ENCODE results near the gene ATP8A2. TPM values are rescaled to one million over a fixed set of nuclear protein-coding genes. Genes with fewer than 3 reads are reported as not detected.
A peak's percentile ranks its signal among the peaks of the same experiment; 100 is the strongest.

ATP8A2 gene
- total RNA-seq, 2 donors from 2014 or later, result 1.6 to 2.9 TPM

GRCh38 chr13:25678398-25678797 lies 306.6 kb downstream of the ATP8A2 start:
- peak; percentile 60 for TF ChIP-seq CTCF (conservative IDR thresholded peaks at IDR 0.05)
- Histone ChIP-seq H3K27ac (ENCODE audit: low read depth, low read length) (no peak overlapping the region), H3K9me3 (ENCODE audit: control insufficient read depth, low read length) (no peaks in the 10 kb centered on the region), H3K4me1 (ENCODE audit: control insufficient read depth, insufficient read depth, low read length) (no peaks in the 10 kb centered on the region), H3K36me3 (ENCODE audit: control insufficient read depth, insufficient read depth, low read length) (no peaks in the 10 kb centered on the region), H3K9ac (ENCODE audit: extremely low read depth, low read length, poor library complexity, severe bottlenecking) (no peak overlapping the region), H3K4me3 (ENCODE audit: low read length) (no peak overlapping the region), H3K27me3 (ENCODE audit: control insufficient read depth, insufficient read depth, low read length, poor library complexity, severe bottlenecking) (no peaks in the 10 kb centered on the region)
- H3K36me3 Mint-ChIP-seq (ENCODE audit: low read depth), result no peaks in the 10 kb centered on the region
- peak; percentile 59 for DNase-seq
- H3K27ac Mint-ChIP-seq, result no peak overlapping the region
- no peak overlapping the region for H3K4me3 Mint-ChIP-seq
- no peaks in the 10 kb centered on the region for H3K4me1 Mint-ChIP-seq
- no peaks in the 10 kb centered on the region for H3K27me3 Mint-ChIP-seq (ENCODE audit: insufficient read depth)
- no peaks in the 10 kb centered on the region for H3K9me3 Mint-ChIP-seq
- 87 to 100% methylated on average over 2 of the region's 2 CpGs for WGBS, 2 experiments (ENCODE audit: insufficient coverage in 1 of 2, insufficient read length in 1 of 2)

DNA sequence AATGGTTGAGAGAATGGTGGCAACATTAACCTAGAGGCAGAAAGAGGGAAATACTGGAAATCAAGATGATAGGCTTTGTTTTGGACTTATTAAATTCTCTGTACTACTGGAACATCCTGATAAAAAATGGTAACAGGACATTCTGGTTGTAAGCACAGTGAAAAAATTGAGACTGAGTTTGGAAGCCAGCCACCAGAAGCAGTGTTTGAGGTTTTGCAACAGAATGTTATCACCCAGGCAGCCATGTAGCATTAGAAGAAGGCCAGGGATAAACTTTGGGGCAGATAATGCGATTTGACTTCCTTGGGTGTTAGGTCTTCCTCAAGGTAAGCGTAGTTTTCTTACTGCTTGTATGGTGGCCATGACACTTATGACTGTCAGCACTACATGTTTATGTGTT lies 307.4 kb downstream of the ATP8A2 start:
- no peaks in the 10 kb centered on the region for H3K36me3 ChIP-seq (ENCODE audit: control insufficient read depth, insufficient read depth, low read length)
- no peaks in the 10 kb centered on the region for H3K4me1 ChIP-seq (ENCODE audit: control insufficient read depth, insufficient read depth, low read length)
- no peaks in the 10 kb centered on the region for H3K9me3 ChIP-seq (ENCODE audit: control insufficient read depth, low read length)
- DNase-seq, result no peak
- no peaks in the 10 kb centered on the region for H3K36me3 Mint-ChIP-seq (ENCODE audit: low read depth)
- WGBS, 2 experiments (ENCODE audit: insufficient coverage in 1 of 2, insufficient read length in 1 of 2), result 77 to 91% methylated on average over 2 of the region's 2 CpGs
- no peak overlapping the region for H3K27ac ChIP-seq (ENCODE audit: low read depth, low read length)
- no peak overlapping the region for H3K9ac ChIP-seq (ENCODE audit: extremely low read depth, low read length, poor library complexity, severe bottlenecking)
- H3K9me3 Mint-ChIP-seq, result no peaks in the 10 kb centered on the region
- H3K4me3 Mint-ChIP-seq, result no peak overlapping the region
- H3K27me3 ChIP-seq (ENCODE audit: control insufficient read depth, insufficient read depth, low read length, poor library complexity, severe bottlenecking), result no peaks in the 10 kb centered on the region
- H3K27me3 Mint-ChIP-seq (ENCODE audit: insufficient read depth), result no peaks in the 10 kb centered on the region
- H3K4me1 Mint-ChIP-seq, result no peaks in the 10 kb centered on the region
- no peak overlapping the region for H3K27ac Mint-ChIP-seq
- TF ChIP-seq CTCF (conservative IDR thresholded peaks at IDR 0.05), result no peak
- H3K4me3 ChIP-seq (ENCODE audit: low read length), result no peak overlapping the region

GRCh38 chr13:25679936-25680335 lies 308.2 kb downstream of the ATP8A2 start:
- no peaks in the 10 kb centered on the region for H3K4me1 ChIP-seq (ENCODE audit: control insufficient read depth, insufficient read depth, low read length)
- H3K4me3 ChIP-seq (ENCODE audit: low read length), result no peak overlapping the region
- Mint-ChIP-seq H3K4me1 (no peaks in the 10 kb centered on the region), H3K27me3 (ENCODE audit: insufficient read depth) (no peaks in the 10 kb centered on the region), H3K4me3 (no peak overlapping the region), H3K9me3 (no peaks in the 10 kb centered on the region), H3K36me3 (ENCODE audit: low read depth) (no peaks in the 10 kb centered on the region), H3K27ac (no peak overlapping the region)
- H3K27me3 ChIP-seq (ENCODE audit: control insufficient read depth, insufficient read depth, low read length, poor library complexity, severe bottlenecking), result no peaks in the 10 kb centered on the region
- H3K36me3 ChIP-seq (ENCODE audit: control insufficient read depth, insufficient read depth, low read length), result no peaks in the 10 kb centered on the region
- no peak for TF ChIP-seq CTCF (conservative IDR thresholded peaks at IDR 0.05)
- WGBS, 2 experiments (ENCODE audit: insufficient coverage in 1 of 2, insufficient read length in 1 of 2), result 85 to 88% methylated on average over 5 of the region's 5 CpGs
- no peaks in the 10 kb centered on the region for H3K9me3 ChIP-seq (ENCODE audit: control insufficient read depth, low read length)
- no peak for DNase-seq
- H3K9ac ChIP-seq (ENCODE audit: extremely low read depth, low read length, poor library complexity, severe bottlenecking), result no peak overlapping the region
- H3K27ac ChIP-seq (ENCODE audit: low read depth, low read length), result no peak overlapping the region

Data from endodermal cell (in vitro differentiated cells).